HEK293 (cell line): ENCODE measurements around the gene EXOSC5.

Experiments used
- CTCF ChIA-PET: fragments of 350-600 bp; formaldehyde crosslinking; extraction: SDS; loops from one replicate; lab custom pipeline; 2021; ENCODE audit warnings: antibody characterized with exemption; lab: Yijun Ruan, JAX
- POLR2A ChIA-PET: fragments of 300-600 bp; formaldehyde crosslinking; extraction: SDS; loops from one replicate; lab custom pipeline; 2020; ENCODE audit warnings: antibody characterized with exemption, inconsistent platforms; lab: Yijun Ruan, JAX
- H3K27ac ChIP-seq: fragments of 200-500 bp; sonication (Bioruptor generic); 2 replicates; pipeline ENCODE4 v1.5.1; 2014; ENCODE audit warnings: low read depth, low read length, control low read depth, inconsistent platforms; ENCODE audit errors: extremely low read depth
- H3K36me3 ChIP-seq, 2 experiments: fragments of 200-500 bp in 1 of 2; sonication (Bioruptor generic) in 1 of 2; 1 replicate in 1 of 2; 2 replicates in 1 of 2; pipeline ENCODE4 v1.5.1; 2014 to 2017; ENCODE audit warnings: inconsistent platforms in 2 of 2, low read length in 2 of 2; ENCODE audit not compliant: control insufficient read depth in 2 of 2, insufficient read depth in 1 of 2
- H3K4me1 ChIP-seq: fragments of 200-500 bp; sonication (Bioruptor generic); 2 replicates; pipeline ENCODE4 v1.5.1; 2014; ENCODE audit warnings: mild to moderate bottlenecking, low read length, inconsistent platforms; ENCODE audit not compliant: control insufficient read depth, insufficient read depth
- H3K4me3 ChIP-seq: 2 replicates; pipeline ENCODE4 v1.5.1; 2011; ENCODE audit warnings: low read depth, mild to moderate bottlenecking, control low read depth, low read length, moderate library complexity
- H3K9me3 ChIP-seq: fragments of 200-500 bp; sonication (Bioruptor generic); 2 replicates; pipeline ENCODE4 v1.5.1; 2014; ENCODE audit warnings: low read depth, low read length, inconsistent platforms; ENCODE audit not compliant: control insufficient read depth, insufficient read depth
- BCL11B ChIP-seq: fragments of 450-650 bp; formaldehyde crosslinking; IDR thresholded peaks from 2 replicates; pipeline ENCODE4 v1.5.1; 2016; ENCODE audit warnings: low read depth, missing biosample characterization, missing genetic modification characterization
- BCL6B ChIP-seq: fragments of 450-650 bp; formaldehyde crosslinking; IDR thresholded peaks from 2 replicates; pipeline ENCODE4 v1.5.1; 2017; ENCODE audit warnings: missing biosample characterization, missing genetic modification characterization
- GLIS1 ChIP-seq: fragments of 450-650 bp; formaldehyde crosslinking; IDR thresholded peaks from 2 replicates; pipeline ENCODE4 v1.5.1; 2016; ENCODE audit warnings: missing biosample characterization, missing genetic modification characterization
- GLIS2 ChIP-seq: fragments of 450-650 bp; formaldehyde crosslinking; IDR thresholded peaks from 2 replicates; pipeline ENCODE4 v1.5.1; 2016; ENCODE audit warnings: missing biosample characterization, missing genetic modification characterization
- KLF10 ChIP-seq: fragments of 450-650 bp; IDR thresholded peaks from 2 replicates; pipeline ENCODE4 v1.5.1; 2018; ENCODE audit warnings: missing biosample characterization, mild to moderate bottlenecking, missing genetic modification characterization
- MZF1 ChIP-seq: fragments of 450-650 bp; formaldehyde crosslinking; IDR thresholded peaks from 2 replicates; pipeline ENCODE4 v1.5.1; 2017; ENCODE audit warnings: missing biosample characterization, missing genetic modification characterization, borderline replicate concordance
- SCRT2 ChIP-seq: fragments of 450-650 bp; formaldehyde crosslinking; IDR thresholded peaks from 2 replicates; pipeline ENCODE4 v1.5.1; 2016; ENCODE audit warnings: missing biosample characterization, missing genetic modification characterization
- SP3 ChIP-seq: fragments of 450-650 bp; formaldehyde crosslinking; IDR thresholded peaks from 2 replicates; pipeline ENCODE4 v1.5.1; 2016; ENCODE audit warnings: missing biosample characterization, missing genetic modification characterization
- SP7 ChIP-seq: fragments of 450-650 bp; formaldehyde crosslinking; IDR thresholded peaks from 2 replicates; pipeline ENCODE4 v1.5.1; 2016; ENCODE audit warnings: missing biosample characterization, missing genetic modification characterization
- ZBTB8A ChIP-seq: fragments of 450-650 bp; formaldehyde crosslinking; IDR thresholded peaks from 2 replicates; pipeline ENCODE4 v1.5.1; 2016; ENCODE audit warnings: missing biosample characterization, missing genetic modification characterization
- ZFP37 ChIP-seq: fragments of 450-650 bp; formaldehyde crosslinking; IDR thresholded peaks from 2 replicates; pipeline ENCODE4 v1.5.1; 2016; ENCODE audit warnings: missing biosample characterization, missing genetic modification characterization
- ZIC2 ChIP-seq: fragments of 450-650 bp; formaldehyde crosslinking; IDR thresholded peaks from 2 replicates; pipeline ENCODE4 v1.5.1; 2016; ENCODE audit warnings: missing biosample characterization, missing genetic modification characterization
- ZNF24 ChIP-seq: fragments of 450-650 bp; formaldehyde crosslinking; IDR thresholded peaks from 2 replicates; pipeline ENCODE4 v1.5.1; 2016; ENCODE audit warnings: missing biosample characterization, missing genetic modification characterization
- ZNF266 ChIP-seq: fragments of 450-650 bp; formaldehyde crosslinking; IDR thresholded peaks from 2 replicates; pipeline ENCODE4 v1.5.1; 2016; ENCODE audit warnings: missing biosample characterization, missing genetic modification characterization, low read depth
- ZNF366 ChIP-seq: fragments of 450-650 bp; formaldehyde crosslinking; conservative IDR thresholded peaks from 2 replicates; pipeline ENCODE4 v1.5.1; 2016; ENCODE audit warnings: missing biosample characterization, missing genetic modification characterization
- ZNF48 ChIP-seq: fragments of 450-650 bp; formaldehyde crosslinking; IDR thresholded peaks from 2 replicates; pipeline ENCODE4 v1.5.1; 2016; ENCODE audit warnings: missing biosample characterization, missing genetic modification characterization
- ZNF600 ChIP-seq: fragments of 450-650 bp; formaldehyde crosslinking; IDR thresholded peaks from 2 replicates; pipeline ENCODE4 v1.5.1; 2016; ENCODE audit warnings: missing biosample characterization, missing genetic modification characterization
- ZNF629 ChIP-seq: fragments of 450-650 bp; formaldehyde crosslinking; IDR thresholded peaks from 2 replicates; pipeline ENCODE4 v1.5.1; 2017; ENCODE audit warnings: missing biosample characterization, missing genetic modification characterization
- ZNF660 ChIP-seq: fragments of 450-650 bp; IDR thresholded peaks from 2 replicates; pipeline ENCODE4 v1.5.1; 2018; ENCODE audit warnings: missing biosample characterization, mild to moderate bottlenecking, missing genetic modification characterization
- ZNF692 ChIP-seq: fragments of 450-650 bp; formaldehyde crosslinking; IDR thresholded peaks from 2 replicates; pipeline ENCODE4 v1.5.1; 2016; ENCODE audit warnings: missing biosample characterization, missing genetic modification characterization
- ZNF747 ChIP-seq: fragments of 450-650 bp; formaldehyde crosslinking; IDR thresholded peaks from 2 replicates; pipeline ENCODE4 v1.5.1; 2016; ENCODE audit warnings: missing biosample characterization, missing genetic modification characterization
- ZNF76 ChIP-seq: fragments of 450-650 bp; formaldehyde crosslinking; IDR thresholded peaks from 2 replicates; pipeline ENCODE4; 2016; ENCODE audit warnings: low read depth, missing biosample characterization, missing genetic modification characterization, borderline replicate concordance
- ZNF792 ChIP-seq: fragments of 450-650 bp; formaldehyde crosslinking; IDR thresholded peaks from 2 replicates; pipeline ENCODE4 v1.5.1; 2016; ENCODE audit warnings: missing biosample characterization, missing genetic modification characterization
- ZNF843 ChIP-seq: fragments of 450-650 bp; formaldehyde crosslinking; IDR thresholded peaks from 2 replicates; pipeline ENCODE4 v1.5.1; 2016; ENCODE audit warnings: missing biosample characterization, missing genetic modification characterization
- ZSCAN23 ChIP-seq: fragments of 450-650 bp; formaldehyde crosslinking; IDR thresholded peaks from 2 replicates; pipeline ENCODE4 v1.5.1; 2016; ENCODE audit warnings: missing biosample characterization, missing genetic modification characterization
- ZSCAN30 ChIP-seq: fragments of 450-650 bp; IDR thresholded peaks from 2 replicates; pipeline ENCODE4 v1.5.1; 2018; ENCODE audit warnings: missing biosample characterization, mild to moderate bottlenecking, missing genetic modification characterization, moderate library complexity
- ZXDB ChIP-seq: fragments of 450-650 bp; formaldehyde crosslinking; IDR thresholded peaks from 2 replicates; pipeline ENCODE4 v1.5.1; 2016; ENCODE audit warnings: missing biosample characterization, missing genetic modification characterization
- TF ChIP-seq, protein P1 (sequence below): fragments of 450-650 bp; formaldehyde crosslinking; IDR thresholded peaks from 2 replicates; pipeline ENCODE4 v1.5.0; 2017; ENCODE audit warnings: missing biosample characterization, missing genetic modification characterization, borderline replicate concordance
- TF ChIP-seq, protein P2 (sequence below): fragments of 450-650 bp; formaldehyde crosslinking; IDR thresholded peaks from 2 replicates; pipeline ENCODE4 v1.5.1; 2017; ENCODE audit warnings: missing biosample characterization, missing genetic modification characterization

EXOSC5 gene

DNA sequence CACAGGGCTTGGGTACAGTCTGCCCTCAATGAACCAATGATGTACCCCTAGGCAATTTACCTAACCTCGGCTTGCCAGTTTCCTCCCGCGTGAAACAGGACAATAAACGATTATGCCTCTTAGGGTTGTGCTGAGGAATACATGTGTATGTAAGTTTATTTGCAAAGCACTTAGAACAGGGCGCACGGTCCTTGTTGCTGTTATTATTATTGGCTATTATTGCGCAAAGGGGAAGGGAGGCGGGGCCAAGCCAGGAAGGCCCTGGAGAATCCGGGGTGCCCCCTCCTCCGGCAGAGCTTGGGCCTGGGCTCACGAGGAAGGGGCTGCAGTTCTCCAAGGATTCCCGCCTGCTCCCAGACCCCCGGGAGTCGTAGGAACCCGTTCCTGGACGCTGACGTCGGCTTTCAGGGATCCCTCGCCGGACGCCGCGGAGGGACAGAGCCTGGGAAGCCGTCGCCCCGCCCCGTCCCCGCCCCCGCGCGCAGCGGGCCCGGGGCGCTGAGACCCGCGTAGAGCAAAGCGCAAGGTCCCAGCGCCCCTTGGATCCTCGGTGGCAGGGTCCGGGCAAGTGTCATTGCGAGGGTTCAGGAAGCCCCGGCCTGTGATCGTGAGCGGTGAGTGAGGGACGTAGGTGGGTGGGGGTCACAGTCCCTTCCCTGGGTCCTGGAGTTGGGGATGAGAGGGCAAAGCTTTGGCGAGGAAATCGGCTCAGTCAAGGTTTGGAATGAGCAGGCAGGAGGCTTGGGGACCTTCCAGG, 20.7 kb downstream of the EXOSC5 start, which contains the start of gene TMEM91 (continued):
- TF ChIP-seq, protein P1, sequence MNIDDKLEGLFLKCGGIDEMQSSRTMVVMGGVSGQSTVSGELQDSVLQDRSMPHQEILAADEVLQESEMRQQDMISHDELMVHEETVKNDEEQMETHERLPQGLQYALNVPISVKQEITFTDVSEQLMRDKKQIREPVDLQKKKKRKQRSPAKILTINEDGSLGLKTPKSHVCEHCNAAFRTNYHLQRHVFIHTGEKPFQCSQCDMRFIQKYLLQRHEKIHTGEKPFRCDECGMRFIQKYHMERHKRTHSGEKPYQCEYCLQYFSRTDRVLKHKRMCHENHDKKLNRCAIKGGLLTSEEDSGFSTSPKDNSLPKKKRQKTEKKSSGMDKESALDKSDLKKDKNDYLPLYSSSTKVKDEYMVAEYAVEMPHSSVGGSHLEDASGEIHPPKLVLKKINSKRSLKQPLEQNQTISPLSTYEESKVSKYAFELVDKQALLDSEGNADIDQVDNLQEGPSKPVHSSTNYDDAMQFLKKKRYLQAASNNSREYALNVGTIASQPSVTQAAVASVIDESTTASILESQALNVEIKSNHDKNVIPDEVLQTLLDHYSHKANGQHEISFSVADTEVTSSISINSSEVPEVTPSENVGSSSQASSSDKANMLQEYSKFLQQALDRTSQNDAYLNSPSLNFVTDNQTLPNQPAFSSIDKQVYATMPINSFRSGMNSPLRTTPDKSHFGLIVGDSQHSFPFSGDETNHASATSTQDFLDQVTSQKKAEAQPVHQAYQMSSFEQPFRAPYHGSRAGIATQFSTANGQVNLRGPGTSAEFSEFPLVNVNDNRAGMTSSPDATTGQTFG (tag by site-specific recombination): no peak
- TF ChIP-seq ZNF660 (tag by site-specific recombination) (peak; percentile 48; the same call in 1 of the 2 replicates), GLIS1 (tag by site-specific recombination) (peak; percentile 42; the same call in 1 of the 2 replicates), SCRT2 (peak; percentile 45; the same call in 1 of the 2 replicates), SP3 (tag by site-specific recombination) (peak; percentile 57; the same call in 1 of the 2 replicates), SP7 (tag by site-specific recombination) (peak; percentile 36; the same call in 1 of the 2 replicates), BCL6B (tag by site-specific recombination) (no peak), ZIC2 (tag by site-specific recombination) (peak; percentile 69), ZFP37 (0 out of 2 replicates have a peak, but pooled peaks have one; percentile 32), KLF10 (tag by site-specific recombination) (peak; percentile 47; the same call in 1 of the 2 replicates)
- TF ChIP-seq, all 188 proteins: peak for 25

DNA sequence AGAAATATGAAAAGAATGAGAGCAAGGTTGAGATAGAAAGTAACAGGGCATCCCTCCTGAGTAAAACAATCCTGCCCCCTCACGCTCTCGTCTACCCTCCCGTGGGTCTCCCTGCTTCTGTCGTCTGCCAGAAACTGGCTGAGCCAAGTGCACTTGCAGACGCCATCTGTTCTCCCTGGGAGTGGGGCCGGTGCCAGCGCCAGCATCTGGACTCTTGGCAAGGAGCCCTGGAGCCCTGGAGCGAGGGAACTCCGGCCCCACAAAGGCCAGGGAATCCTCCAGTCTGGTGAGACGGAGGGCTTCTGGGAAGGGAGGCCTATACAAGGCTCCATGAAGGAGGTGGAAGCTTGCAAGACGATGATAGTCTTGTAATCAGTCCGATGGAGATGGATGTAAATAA, 23.2 kb downstream of the EXOSC5 start:
- POLR2A ChIA-PET: interaction anchor here (3.3 kb wide), 1 partner anchor 10 kb away, joined by 13 read pairs; the partner anchor contains the start of gene B9D2
- no peaks in the 10 kb centered on the region for H3K9me3 ChIP-seq
- H3K36me3 ChIP-seq: no peaks in the 10 kb centered on the region; a peak in 1 of 3 replicates
- peak overlapping the region; percentile 7; the same call in 1 of the 2 replicates for H3K27ac ChIP-seq
- CTCF ChIA-PET: no interaction called here
- peaks cover 20% of the 10 kb centered on the region for H3K4me1 ChIP-seq
- no peak overlapping the region for H3K4me3 ChIP-seq
- TF ChIP-seq MZF1 (no peak), ZNF629 (tag by site-specific recombination) (peak; percentile 72), ZNF48 (tag by site-specific recombination) (no peak), ZNF660 (tag by site-specific recombination) (peak; percentile 95), ZNF76 (tag by site-specific recombination) (peak; percentile 77; the same call in 1 of the 2 replicates), ZNF366 (tag by site-specific recombination) (peak; percentile 89), GLIS1 (tag by site-specific recombination) (peak; percentile 98), ZNF843 (peak; percentile 52; the same call in 1 of the 2 replicates), BCL11B (tag by site-specific recombination) (no peak), ZNF747 (tag by site-specific recombination) (no peak), ZSCAN23 (tag by site-specific recombination) (no peak), ZNF600 (tag by site-specific recombination) (peak; percentile 59), ZNF792 (tag by site-specific recombination) (no peak; the same call in none of the 2 replicates), KLF10 (tag by site-specific recombination) (peak; percentile 74), GLIS2 (tag by site-specific recombination) (peak; percentile 72), ZSCAN30 (peak; percentile 71), ZNF692 (tag by site-specific recombination) (peak; percentile 96), ZXDB (peak; percentile 94), ZBTB8A (tag by site-specific recombination) (peak; percentile 63), ZNF266 (tag by site-specific recombination) (no peak), ZNF24 (tag by site-specific recombination) (0 out of 2 replicates have a peak, but pooled peaks have one; percentile 38)
- TF ChIP-seq, protein P2, sequence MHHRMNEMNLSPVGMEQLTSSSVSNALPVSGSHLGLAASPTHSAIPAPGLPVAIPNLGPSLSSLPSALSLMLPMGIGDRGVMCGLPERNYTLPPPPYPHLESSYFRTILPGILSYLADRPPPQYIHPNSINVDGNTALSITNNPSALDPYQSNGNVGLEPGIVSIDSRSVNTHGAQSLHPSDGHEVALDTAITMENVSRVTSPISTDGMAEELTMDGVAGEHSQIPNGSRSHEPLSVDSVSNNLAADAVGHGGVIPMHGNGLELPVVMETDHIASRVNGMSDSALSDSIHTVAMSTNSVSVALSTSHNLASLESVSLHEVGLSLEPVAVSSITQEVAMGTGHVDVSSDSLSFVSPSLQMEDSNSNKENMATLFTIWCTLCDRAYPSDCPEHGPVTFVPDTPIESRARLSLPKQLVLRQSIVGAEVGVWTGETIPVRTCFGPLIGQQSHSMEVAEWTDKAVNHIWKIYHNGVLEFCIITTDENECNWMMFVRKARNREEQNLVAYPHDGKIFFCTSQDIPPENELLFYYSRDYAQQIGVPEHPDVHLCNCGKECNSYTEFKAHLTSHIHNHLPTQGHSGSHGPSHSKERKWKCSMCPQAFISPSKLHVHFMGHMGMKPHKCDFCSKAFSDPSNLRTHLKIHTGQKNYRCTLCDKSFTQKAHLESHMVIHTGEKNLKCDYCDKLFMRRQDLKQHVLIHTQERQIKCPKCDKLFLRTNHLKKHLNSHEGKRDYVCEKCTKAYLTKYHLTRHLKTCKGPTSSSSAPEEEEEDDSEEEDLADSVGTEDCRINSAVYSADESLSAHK (tag by site-specific recombination): peak; percentile 42; the same call in 1 of the 2 replicates
